Fibroblast of upper back skin (primary cell): ENCODE results near the gene DOC2B.
"Not testable (repeated sequence)": the region's sequence is repeated elsewhere in the genome, so short reads cannot be mapped to it uniquely, and the experiment has no call there.

Experiments
- DNase-seq: peaks from one replicate; pipeline ENCODE4 v3.0.0-alpha.2; 2013

Gene DOC2B

DNA sequence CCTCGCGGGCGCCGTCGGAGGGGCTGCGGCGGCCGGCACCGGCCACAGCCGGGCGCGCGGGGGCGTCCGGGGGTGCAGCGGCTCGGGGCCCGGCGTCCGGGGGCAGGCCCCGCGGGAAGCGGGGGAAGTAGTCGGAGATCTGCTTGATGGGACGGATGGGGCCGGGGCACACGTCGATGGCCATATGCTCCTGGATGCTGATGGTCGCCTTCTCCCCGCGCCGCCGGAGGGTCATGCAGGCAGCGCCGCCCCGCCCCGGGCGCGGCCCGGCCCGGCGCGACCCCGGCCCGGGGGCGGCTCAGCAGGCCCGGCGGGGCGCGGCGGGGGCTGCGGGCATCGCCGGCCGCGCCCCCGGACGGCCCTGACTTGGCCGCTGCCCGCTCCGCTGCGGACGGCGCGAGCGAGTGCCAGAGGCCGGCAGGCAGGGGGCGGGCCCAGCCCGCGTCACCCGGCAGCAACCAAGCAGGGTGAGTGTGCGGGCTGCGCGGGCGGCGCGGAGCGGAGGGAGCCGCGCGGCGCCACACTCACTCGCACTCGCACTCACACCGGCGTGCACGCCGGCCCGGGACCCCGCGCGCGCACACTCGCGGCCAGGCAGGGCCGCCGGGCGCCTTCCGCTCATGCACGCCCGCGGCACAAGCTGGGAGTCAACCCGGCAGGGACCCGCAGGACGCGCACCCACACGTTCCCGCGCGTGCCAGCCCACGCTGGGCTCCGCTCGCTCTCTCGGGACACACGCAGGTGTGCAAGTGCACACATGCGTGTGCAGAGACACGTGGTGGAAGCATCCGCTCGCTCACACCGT is at the start of gene DOC2B:
Gene DOC2B, minus strand, starts transcription at position 406 of the 805 bp plus-strand sequence. Its CDS starts 171 bp downstream, at position 235.
- no peak for DNase-seq

DNA sequence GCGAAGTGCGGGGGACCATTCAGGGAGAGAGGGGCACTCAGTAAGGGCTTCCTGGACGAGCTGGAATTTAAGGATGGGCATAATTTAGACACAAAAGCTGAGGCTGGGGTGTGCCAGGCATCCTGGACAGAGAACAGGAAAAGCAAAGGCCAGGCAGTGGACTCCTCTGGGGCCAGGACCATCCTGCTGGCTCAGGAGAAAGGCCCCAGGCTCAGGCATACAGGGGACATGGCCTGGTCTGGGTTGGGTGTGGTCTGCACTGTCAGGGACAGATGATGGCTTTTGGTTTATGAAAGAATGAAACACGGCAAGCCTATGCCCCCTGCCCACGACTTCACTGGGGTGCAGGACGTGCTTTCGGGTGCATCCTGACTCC is 48.9 kb upstream of the DOC2B start:
- no peak for DNase-seq

DNA sequence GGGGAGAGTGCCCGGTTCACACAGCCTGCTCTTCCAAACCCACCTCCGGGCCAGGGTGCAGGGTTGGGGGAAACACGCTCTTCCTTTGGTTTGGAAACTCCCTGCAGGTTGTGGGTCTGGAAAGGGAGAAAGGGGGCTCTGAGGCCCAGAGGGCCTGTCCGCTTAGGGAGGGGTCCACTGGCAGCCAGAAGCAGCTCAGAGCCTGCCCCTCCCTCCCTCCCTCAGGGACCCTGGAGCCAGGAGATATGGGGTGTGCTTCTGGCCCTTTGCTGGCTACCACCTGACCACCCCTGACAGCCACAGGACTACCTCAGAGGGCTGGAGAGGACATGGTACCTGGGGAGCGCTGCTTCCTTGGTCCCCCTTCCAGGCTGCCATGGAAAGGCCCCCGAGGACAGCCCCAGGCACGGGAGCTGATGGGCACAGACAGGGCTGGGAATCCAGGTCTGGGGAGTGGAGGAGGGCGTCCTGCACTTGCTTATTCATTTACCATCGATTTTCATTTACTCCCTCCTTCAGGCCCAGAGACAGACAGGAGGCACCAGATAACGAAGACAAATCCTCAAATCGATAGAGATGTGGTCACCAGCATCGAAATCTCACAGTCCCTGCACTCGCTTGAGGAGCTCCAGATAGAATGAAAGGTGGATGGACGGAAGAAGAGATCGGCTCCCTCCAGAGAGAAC is 48.4 kb upstream of the DOC2B start:
- no peak for DNase-seq

DNA sequence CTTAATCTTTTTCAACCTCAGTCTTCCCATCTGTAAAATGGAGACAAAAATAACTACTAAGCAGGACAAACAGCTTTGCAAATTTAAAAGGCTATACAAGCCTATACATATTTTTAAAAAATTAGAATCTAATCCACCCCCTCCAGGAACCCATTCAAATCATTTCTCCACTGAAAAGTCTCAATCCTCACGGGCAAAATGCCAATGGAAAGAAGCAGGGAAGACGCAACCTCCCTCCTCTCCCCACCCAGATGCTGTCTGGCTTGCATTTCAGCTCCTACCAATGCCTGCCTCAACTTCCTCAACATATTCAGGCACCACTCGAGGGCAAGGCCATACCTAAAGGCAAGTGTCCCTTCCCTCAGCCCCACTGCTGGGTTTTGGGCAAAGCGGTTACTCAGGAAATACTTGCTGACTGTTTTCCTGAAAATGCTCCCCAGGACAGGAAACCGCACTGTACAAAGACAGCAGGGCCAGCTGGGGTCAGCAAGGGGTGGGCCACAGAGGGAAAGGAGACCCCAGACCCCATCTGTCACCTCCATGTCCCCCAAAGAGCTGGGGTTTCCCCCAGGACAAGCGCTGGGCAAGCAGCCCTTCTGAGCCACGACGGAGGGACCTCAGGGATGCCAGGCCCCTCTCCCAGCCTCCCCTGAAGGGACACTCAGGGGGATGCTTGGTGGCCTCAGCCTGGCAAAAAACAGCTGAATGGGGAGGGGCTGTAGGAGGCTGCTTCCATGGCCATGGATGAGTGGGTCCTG is 47.7 kb upstream of the DOC2B start:
- DNase-seq, result peak; percentile 3

DNA sequence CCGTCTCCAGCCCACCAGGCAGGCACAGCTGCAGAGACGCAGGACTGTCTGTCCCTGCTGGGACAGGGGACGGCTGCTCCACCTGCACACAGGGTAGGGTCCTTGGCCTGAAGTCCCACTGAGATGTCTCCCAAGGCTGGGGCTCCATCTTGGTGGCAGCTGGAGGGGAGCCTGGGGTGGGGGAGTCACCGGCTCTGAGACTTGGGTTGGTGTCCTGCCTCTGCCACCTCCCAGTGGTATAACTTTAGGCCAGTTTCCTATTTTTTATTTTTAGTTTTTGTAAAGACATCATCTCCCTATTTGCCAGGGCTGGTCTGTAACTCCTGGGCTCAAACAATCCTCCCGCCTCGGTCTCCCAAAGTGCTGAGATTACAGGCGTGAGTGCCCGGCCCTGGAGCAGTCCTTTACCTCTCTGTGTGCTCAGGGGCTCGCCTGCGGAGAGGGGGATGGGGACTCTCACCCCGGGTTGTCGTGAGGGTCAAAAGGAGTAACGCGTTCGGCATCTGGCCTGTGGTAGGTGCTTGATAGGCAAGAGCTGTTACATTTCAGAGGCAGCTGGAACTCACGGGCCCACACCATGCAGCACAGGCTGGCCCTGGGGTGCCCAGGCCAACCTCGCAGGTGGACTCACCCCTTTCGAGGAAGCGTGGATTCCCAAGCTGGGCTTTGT is 46.6 kb upstream of the DOC2B start:
- DNase-seq, result no peak

DNA sequence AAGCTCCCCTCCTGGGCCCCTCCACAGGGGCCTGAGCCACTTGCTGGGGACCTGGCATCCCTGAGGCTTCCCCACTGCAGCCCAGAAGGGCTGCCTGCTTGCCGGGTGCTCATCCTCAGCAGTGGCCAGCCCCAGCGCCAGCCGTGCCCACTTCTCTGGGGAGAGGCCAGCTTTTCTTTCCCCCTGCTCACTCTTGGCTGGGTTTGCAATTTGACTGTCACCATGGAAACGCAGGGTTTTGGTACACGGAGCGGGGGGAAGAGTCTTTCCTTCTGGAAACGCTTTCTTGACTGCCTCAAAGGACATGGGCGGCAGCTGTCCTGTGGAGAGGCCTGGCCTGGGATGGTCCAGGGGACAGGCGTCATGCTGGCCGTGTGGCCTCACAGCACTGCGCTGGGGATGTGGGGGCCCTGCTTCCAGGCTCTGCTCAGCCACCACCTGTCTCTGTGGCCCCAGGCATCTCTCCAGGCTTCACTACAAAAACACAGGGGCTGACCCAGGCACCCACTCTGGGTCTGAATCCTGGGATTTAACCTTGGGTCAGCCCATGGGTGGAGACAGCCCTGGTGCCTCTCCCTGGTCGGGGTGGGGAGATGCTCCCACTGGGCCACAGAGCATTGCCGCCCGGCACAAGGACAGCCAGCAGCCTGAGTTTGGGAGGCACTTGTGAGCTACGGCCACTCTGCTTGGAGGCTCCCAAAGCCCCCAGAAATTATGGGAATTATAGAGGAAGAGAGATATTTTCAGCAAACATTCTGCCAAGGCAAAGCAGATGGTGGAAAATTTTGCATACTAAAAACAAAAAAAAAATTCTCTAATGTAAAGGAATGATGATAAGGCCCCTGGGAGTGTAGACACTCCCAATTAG is 45.9 kb upstream of the DOC2B start:
- no peak for DNase-seq

DNA sequence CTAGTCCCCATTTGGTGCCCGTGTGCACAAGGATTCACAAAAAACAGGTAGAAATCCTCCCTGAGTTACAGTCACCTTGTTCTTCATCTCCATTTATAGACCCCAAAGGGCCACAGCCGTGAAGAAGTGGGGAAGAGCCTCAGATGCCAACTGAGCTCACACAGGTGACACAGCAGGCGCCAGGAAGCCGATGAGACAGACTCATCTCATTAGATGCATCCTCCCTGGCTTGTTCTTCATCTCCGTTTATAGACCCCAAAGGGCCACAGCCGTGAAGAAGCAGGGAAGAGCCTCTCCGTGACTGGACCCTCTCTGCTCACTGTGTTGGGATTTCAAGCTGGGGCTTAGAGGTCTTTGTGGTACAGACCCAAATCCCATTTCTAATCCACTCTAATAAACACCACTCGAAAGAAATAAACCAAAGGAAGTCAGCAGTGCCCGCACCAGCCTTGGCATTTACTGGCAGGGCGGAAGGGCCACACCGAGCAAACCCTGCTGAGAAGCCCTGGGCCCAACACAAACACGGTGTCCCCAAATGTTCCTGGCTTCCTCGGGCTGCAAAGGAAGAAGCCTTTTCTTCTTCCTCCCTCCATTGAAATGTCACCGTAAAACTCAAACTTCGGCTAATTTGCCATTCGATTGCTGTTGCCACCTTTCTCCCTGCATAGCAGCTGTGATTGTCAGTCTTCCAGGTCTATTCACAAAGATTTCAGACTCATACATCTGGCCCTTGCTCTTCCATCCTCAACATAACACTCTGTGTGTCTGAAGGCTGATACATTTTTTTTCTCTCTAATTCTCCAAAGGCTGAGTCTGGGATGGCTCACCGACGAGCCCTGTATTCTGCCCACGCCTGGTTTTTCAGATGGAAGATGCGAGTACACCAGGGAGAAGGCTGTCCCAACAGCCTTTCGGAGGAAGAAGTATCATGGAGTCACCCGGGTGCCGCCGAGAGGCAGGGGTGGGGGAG is 44.9 kb upstream of the DOC2B start:
- no peak for DNase-seq

DNA sequence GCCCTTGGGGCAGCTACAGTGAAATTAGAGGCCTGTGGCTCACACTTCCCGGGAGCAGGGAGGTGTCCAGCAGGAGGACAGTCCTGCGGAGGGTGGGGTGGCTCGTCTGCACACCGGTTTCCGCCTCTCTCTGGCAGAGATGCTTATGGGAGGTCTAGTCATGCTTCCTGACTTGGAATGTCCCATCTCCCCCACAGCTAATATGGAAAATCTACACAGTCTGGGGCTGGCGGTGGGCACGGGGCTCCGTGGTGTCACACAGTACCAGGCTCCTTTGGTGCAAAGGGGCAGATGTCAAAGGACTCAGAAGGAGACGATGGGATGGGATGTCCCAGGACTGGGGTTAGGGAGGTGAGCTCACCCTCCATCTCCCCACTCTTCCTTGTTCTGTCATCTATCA is 44.1 kb upstream of the DOC2B start:
- DNase-seq, result no peak

DNA sequence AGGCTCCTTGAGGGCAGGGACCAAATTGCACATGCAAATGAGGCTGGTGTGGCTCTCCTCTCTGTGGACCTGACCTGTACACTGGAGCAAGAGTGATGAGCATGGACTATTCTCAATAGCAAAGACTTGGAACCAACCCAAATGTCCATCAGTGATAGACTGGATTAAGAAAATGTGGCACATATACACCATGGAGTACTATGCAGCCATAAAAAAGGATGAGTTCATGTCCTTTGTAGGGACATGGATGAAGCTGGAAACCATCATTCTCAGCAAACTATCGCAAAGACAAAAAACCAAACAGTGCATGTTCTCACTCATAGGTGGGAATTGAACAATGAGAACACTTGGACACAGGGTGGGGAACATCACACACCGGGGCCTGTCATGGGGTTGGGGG is 43.1 kb upstream of the DOC2B start:
- not testable (repeated sequence) for DNase-seq

DNA sequence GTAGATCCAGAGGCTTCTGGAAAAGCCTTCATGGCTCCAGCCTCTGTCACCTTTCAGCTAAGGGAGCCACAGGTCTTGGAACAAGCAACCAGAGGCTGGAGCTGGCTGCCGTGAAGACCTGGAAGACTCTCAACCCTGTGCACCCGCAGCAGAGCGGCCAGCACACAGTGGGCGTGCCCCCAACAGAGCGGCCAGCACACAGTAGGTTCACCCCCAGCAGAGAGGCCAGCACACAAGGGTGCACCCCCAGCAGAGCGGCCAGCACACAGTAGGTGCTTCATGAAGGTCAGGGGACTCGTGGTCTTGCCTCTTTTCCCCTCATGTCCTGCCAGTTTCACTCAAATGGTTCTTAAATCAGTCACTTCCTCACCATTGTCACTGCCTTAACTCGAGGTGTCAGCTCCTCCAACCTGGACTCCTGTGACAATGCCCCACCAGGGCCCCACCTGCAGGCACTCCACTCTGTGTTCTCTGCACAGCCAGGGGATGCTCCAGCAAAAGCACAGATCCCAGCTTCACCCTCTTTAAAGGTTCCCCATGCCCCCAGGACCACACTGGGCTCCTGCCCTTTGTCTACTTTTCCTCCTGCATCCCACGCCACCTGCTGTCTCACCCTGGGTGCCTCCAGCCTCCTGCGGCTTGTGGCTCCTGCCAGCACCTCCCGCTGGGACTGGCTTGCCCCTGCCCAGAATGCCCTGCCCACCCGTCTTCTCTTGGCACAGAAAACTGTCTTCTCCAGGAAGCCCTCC is 42.4 kb upstream of the DOC2B start:
- DNase-seq, result no peak

DNA sequence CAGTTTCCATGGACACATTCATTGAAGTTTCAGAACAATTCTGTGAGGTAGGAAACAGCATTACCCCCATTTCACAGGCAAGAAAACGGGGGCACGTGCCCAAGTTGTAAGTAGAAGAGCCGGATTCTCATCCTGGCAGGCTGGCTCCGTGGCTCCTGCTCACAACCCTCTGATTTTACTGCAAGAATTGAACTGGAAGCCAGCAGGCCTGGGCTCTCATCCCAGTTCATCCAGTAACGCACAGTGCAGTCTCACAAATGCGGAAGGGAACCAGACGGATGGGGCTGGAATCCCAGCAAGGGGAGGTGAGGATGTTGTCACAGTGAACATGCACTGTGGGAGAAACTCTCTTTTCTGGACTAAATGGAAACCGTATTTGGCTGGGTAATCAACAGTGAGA is 40.7 kb upstream of the DOC2B start:
- no peak for DNase-seq

DNA sequence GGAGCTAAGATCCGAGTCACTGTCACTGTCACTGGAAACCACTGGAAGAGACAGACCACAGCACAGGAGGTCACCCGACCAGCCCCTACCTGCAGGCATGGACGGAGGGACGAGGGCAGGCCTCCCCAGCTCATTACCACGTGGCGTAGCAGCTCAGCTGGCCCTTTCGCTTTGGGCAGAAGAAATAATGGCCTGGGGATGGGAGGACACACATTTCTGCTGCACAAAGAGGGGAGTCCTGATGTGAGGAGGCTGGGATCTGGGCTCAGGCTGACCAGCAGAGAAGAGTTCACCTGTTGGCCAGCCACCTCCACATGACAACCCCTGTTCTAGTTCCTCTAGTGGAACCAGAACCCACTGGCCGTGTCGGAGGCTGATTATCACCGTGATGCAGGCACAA is 38.2 kb upstream of the DOC2B start:
- DNase-seq, result no peak

DNA sequence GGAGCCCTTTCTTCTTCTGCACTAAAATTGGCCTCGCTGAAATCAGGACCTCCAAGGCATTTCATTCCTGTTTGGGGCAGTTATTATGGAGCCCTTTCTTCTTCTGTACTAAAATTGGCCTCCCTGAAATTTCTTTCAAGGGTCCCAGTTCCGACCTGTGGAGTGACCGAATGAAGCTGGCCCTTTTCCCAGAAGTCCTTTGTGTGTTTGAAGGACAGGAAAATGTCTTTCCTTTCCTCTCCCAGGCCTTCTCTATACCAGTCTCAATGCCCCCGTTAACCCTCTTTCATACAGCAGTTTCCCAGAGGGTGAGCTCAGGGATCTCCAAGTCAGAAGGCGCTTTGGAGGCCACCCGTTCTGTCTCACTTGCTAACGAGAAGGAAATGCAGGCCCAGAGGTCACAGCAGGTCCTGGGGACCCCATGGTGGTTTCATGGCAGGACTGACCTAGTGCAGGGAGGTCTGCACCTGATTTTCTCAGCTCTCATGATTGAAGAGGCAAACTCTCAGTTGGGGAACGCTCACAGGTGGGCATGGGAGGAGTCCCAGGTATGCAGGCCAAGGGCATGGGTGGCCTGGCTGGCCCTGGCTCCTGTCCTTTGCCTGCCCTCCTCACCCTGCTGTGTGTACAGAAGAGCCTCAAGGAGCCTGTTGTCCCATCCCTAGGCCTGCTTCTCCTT is 37.1 kb upstream of the DOC2B start:
- no peak for DNase-seq

DNA sequence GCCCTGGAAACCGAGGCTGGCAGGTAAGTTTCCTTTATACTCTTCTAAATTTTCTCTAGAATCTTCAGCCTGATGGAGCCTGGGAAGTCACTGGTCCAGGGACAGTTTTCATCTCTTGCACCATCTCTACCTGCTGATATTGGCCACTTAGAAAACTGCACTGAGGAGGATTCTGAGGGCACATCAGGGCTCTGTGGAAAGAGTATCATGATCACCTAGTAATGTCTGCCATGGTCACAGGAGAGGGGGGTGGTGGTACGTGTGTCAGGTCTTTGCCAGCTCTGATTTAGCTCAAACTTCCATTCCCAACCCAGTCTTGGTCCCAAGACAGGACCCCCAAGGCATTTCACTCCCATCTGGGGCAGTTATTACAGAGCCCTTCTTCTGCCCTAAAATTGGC is 35.2 kb upstream of the DOC2B start:
- no peak for DNase-seq

DNA sequence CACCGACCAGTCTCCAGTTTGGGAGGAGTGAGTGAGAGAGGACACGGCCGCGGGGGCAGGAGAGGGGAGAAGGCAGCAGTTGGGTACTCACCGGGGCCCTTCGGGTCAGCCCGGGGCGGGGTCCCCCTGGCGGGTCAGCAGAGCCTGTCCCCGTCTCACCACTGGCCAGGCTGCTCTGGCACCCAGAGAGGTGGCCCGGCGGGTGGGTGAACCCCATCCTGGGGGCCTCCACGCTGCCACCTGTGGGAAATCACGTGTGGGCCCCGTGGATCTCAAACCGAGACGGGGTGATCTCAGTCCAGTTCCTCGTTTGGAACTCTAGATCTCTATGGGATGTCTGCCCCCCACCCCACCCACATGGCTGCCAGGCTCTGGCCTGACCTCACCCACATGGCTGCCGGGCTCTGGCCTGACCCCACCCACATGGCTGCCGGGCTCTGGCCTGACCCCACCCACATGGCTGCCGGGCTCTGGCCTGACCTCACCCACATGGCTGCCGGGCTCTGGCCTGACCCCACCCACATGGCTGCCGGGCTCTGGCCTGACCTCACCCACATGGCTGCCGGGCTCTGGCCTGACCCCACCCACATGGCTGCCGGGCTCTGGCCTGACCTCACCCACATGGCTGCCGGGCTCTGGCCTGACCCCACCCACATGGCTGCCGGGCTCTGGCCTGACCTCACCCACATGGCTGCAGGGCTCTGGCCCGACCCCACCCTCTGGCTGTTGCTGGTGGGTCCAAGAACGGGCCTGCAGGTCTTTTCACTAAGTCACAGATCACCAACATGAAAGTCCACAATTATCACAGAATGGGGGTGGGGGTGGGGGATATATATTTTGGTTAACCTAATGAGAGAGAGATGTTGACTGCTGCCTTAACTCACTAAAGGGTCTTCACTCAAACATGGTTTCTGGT is 34.4 kb upstream of the DOC2B start:
- DNase-seq, result not testable (repeated sequence)

DNA sequence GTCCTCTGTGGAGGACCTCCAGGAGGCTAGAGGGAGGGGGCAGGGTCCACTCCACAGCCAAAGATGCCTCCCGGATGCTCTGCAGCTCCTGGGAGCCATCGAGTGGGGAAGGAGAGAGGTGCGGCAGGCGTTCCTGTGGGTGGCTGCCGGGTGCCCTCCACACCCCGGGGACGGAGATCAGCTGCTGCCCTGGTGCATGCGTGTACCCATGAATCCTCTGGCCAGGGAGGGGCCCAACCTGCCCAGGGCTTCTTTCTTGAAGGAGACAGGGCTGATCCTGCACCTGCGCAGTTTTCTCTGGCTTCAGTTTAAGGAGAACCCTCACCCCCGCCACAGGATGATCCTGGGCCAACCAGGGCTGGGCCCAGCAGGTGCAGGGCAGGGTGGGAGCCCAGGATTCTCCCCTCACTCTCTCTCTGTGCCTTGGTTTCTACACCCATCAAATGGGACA is 33.5 kb upstream of the DOC2B start:
- no peak for DNase-seq

DNA sequence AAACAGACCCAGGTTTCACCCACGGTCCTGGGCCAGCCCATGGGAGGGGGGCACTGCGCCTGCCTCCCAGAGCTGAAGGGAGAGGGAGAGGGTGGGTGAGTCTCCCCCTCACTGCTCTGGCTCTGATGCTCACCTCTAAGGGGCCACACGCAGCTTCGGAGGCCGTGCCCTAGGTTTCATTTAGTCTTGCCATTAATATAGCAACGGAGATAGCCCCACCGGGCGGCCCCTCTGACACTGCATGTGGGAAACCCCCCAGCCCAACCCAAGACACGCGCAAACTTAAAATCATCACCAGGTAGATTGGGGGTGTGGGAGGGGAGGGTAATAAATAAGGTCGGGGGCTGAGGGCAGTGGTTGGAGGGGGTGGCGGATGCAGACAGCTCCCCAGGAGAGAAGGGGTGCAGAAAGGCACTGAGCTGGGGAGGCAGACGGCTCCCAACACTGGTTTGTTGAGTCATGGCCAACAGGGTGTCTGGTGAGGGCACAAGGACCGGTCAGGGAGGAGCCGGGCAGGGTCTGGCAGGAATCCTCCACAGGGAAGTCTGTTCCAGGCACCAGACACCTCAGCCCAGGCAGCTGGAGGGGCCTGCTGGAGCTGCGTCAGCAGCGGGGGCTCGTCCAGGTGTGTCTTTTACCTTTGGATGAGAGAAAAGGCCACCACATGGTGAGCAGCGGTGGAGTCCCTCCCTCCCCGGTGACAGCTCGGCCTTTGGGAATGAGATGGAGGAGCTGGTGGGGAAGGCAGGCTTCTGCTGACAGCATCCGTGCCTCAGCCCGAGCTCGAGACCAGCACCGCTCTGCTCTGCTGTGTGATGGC is 32.0 kb upstream of the DOC2B start:
- DNase-seq, result no peak
